ENCODE results near the gene AFF4.
"Not testable (repeated sequence)": the region's sequence is repeated elsewhere in the genome, so short reads cannot be mapped to it uniquely, and the experiment has no call there.

The AFF4 gene

DNA sequence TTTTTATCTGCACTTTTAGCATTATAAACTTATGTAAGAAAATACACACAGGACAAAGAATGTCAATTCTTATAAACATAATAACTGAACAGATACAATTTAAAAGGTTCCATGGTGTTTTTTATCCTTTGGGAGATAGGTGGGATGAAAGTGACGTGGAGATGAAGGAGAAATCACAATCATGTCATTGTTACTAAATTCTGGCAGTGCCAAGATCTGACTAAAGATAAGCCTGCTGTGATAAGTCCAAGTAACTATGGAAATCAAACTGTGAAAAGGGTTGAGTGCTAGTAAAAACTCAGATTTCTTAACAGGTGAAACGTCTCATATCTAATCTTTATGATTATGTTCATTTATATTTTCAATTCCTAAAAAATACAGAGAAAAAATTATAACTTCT lies 78.9 kb downstream of the AFF4 start:
- DNase-seq, result no peak

DNA sequence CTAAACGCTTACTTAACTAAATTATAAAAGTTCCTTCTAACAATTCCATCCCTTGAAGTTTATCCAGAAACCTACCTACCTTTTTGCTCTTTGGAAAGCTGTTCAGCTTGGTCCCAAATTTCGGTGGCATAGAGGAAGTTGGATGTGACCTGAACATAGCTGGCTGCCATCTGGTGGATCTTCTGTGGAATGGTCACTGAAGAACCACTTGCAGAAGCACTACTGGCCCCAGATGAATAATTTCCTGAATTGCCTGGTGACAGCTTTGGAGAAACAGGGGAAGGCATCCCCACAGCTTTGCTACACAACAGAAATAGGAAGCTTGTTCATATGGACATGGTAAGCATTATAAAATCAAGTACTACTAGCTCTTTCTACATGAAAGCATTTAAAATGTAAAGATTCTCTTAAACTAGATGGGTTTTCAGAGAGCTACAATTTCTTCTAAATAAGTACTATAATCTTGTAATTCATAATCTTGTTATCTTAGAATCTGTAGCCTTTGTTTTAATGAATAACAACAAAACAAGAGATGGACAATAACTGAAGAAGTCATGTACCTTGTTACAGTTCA lies 80.1 kb downstream of the AFF4 start:
- no peak for DNase-seq

DNA sequence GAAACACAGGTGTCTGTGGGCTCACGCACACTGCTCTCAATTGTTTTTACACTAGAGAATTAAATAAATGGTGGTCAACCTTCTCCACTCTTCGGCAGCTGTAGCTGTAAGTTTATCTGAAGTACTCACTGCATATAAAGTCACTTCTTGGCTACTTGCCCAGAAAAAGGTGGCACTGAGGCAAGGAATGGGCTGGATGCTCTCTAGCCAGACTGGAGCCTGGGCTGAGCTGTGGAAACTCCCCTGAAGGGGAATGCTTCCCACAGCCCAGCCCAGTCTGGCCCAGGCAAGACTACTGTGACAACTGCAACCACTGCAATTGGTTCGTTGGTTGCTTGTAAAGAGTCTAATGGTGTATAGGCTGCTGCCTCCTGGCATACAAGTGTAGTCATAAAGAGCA lies 85.5 kb downstream of the AFF4 start:
- DNase-seq, result no peak

DNA sequence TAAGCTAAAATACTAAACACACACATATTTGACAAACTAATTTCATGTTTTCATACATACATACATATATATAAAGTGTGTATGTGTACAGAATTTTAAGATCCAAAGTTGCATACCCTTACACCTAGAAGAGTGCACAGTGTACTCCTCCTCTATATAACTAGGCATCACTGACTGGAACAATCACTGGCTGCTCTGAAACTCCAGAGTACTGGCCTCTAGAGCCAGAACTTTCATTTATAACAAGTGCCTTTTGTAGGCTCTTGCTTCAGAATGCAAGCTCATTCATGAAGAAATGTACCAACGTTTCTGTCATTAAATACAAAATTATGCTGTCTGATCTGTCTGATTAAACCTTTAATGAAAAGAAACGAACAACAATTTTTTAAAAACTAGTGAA lies 86.0 kb downstream of the AFF4 start:
- DNase-seq, result no peak

DNA sequence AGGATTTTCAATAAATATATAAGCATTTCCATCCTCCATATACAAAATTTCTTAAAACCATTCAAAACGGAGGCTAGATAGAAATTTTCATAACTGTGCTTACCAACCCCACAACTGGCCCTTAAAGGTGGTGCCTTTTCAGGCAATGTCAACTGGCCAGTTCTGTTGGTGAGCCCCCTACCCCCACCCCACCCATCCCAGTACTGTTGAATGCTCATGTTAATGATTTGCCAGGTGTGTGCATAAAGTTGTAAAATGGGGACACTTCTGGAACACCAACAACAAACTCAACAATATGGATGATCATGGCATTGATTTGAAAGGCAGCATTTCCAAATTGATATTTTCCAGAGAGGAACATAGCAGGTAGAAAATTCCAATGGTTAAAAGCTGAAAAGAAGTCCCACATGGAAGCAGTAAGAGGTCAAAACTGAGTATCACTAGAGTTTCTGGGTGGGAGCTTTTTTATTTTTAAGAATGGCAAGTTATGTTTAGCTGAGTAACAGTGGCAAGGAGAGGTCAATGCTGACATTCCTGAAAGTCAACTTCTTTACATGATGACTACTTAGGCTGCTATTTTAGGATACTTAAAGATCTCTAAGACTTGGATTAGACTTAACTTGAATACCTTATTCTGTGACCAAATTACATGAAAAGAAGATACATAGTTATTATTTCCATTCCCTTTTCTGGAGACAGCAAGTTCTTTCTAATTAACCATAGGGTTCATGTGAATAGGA lies 87.2 kb downstream of the AFF4 start:
- no peak for DNase-seq

DNA sequence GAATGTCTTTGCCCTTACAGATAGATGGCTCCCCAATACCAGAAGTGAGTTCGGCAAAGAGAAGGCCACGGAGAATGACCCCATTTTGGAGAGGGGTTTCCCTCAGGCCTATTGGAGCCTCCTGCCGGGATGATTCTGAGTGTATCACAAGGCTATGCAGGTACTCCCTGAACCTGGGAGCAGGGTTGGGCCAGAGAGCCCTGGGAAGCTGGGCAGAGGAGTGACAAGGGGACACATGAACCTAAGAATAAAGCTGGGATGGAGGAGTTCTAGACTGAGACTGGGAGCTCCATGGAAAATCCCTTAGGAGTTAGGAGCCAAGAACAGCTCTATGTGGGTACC lies 89.5 kb downstream of the AFF4 start:
- DNase-seq, result no peak

DNA sequence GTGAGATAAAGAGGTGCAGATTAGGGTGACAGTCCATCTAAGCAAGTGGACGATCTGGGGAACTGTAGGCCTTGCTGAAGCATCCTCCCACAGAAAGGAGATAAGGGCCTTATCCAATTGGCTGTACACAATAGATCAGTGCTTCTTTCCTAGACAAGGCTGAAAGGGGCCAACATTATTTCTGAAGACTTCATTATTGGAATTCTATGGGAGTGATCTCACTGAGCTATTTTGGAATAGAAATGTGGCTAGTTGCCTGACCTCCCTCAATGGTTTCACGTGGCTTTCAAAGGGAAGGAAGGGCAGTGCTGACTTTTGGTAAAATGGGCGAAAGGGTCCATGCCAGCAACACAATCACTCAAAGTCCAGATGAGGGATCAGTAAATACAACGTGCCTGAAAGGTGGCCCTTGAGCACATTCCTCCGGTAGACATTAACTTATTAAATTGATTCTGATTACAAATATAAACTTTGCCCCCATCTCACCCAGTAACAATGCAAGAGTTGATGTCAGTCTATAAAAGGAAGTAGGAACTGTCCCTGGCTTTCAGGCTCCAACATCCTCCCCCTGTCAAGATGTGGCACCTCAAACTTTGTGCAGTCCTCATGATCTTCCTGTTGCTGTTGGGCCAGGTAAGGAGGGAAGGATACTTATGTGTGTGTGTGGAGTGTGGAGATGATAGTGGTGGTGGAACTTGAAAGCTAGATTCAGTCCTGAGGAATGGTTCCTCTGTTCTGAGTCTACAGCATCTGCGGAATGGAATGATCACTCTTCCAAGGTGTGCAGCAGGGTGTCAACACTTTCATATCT lies 90.1 kb downstream of the AFF4 start, which contains the start of gene LEAP2:
Gene LEAP2 (plus strand): TSS at position 550 of the 811 bp plus-strand sequence. CDS start 27 bp downstream, at position 577.
- DNase-seq, result no peak

DNA sequence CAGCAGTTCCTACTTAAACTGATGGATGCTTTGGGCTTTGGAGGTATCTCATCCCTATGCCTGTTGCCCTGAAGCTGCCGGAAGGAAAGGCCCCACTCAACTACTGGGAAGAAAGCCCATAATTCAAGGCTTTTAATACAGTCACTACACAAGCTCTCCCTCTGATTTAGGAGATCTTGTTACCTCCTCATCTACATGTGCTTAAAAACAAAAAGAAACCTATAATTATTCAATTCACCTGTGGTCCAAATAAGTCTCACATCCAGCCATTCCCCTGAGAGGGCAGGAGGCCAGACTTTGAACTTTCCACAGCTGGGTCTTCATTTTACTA lies 90.7 kb downstream of the AFF4 start:
- no peak for DNase-seq

DNA sequence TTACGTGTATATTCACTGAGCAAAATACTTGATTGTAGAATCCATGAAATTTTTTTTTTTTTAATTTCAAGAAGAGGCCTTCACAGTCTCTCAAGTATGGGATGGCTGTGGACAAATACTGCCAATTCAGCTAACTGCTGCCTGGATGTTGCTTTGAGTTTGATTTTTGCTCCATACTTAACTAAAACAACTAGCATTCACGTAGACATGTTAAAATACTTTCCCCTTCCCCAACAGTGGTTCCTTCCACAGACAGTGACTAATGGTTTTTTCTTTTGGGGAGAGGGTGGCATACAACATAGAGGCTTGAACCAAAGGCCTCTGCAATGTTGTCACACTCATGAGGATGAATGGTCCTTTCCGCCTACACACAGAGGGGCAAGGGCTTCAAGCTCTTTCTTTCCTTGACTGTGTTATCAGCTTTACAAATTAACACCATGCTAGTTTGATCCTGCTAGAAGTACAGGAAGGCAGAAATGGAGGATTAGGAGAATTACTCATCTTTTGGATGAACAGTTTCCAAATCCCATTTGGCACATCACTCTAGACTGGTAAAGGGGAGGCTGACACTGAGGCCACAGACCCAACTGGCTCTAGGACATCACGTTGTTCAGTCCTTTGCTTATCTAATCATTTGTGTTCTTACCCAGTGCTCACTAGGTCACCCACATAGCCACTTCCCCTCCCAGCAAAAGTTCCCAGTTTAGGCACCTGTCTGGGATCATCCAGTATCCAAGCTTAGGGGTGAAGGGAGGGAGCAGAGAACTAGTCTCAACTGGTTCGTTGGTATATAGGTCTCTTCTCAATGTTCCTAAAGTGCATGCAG lies 91.8 kb downstream of the AFF4 start:
- DNase-seq, result no peak

DNA sequence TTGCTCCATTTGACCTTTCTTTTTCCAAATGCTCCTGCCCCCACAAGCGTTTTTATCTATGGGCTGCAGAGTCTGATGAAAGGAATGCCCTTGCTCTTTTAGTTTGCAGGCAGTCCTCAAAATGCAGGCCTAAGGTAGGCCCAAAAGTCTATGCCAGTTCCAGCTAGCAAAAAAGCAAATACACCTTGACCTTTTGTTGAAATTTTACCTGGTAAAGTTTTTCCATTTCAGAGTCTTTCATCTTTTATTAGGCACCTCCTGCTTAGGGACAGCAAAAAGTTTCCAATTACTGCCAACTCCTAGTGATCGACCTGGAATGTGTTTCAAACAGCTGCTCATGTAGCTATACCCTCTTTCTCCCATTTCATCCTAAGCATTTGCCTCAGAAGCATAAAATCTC lies 92.6 kb downstream of the AFF4 start:
- no peak for DNase-seq

DNA sequence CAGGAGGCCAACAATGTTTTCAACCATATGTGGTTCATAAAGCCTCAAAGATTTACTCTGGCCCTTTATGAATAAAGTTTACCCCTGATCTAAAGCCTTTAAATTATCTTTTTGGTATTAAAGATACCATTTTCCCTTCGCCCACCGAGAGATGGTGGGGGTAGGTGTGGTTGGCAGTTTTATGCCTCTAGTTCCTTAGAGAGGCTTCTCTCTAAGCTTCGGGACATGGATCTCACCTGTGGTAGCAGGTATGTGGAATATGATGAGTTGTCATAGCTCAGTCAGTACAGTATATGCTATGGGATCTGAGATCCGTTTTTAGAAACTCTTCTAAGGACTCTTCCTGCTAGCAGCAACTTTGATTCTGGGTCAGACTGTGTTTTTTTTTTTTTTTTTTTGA lies 94.7 kb downstream of the AFF4 start:
- no peak for DNase-seq

DNA sequence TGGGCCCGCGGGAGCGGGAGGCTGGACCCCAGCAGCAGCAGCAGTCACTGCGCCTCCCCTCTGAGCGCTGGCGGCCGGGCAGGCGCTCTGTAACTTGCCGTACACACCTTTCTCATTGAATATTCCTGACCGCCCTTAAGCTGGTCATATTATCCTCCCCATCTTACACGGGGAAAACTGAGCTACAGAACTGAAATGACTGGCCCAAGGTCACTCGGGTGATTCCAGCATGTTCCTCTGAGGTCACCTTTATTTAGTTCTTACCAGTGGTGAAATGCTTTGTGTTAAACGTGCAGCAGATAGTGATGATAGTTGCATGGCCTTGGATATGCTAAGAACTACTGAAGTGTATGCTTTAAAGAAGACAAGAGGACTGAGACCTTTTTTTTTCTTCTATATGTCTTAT lies 96.4 kb downstream of the AFF4 start:
- no peak for DNase-seq

DNA sequence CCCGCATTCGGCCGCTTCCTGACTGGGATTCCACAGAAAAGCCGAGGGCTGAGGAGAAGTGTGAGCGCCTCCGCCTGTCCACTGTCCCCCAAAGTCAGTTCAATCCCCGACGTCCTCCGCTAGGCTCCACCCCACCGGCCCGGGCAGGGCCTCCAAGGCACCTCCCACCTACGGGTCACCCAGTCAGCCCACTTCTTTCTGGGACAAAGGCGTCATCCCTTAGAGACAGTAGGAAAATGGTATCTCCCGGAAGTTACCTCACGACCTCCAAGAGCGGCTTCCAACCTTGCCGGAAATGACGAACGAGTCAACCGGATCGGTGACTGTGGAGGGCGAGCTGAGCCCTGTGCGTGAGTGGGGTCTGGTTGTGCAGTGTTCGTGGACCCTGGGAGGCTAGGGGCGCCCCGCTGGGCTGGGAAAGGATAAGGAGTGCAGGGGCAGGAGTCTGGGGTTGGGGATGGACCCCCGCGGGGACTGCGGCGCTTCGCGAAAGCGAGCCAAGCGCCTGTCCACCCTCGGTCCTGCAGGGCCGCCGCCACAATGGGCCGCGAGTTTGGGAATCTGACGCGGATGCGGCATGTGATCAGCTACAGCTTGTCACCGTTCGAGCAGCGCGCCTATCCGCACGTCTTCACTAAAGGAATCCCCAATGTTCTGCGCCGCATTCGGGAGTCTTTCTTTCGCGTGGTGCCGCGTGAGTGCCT lies 96.9 kb downstream of the AFF4 start, which contains the start of the genes GDF9 and UQCRQ:
Gene GDF9 (minus strand): TSS at position 128 of the 704 bp plus-strand sequence. CDS start 1,936 bp downstream, outside the sequence.
Gene UQCRQ (plus strand): TSS at position 301 of the 704 bp plus-strand sequence. CDS start 240 bp downstream, at position 541.
- DNase-seq, result peak; percentile 79

DNA sequence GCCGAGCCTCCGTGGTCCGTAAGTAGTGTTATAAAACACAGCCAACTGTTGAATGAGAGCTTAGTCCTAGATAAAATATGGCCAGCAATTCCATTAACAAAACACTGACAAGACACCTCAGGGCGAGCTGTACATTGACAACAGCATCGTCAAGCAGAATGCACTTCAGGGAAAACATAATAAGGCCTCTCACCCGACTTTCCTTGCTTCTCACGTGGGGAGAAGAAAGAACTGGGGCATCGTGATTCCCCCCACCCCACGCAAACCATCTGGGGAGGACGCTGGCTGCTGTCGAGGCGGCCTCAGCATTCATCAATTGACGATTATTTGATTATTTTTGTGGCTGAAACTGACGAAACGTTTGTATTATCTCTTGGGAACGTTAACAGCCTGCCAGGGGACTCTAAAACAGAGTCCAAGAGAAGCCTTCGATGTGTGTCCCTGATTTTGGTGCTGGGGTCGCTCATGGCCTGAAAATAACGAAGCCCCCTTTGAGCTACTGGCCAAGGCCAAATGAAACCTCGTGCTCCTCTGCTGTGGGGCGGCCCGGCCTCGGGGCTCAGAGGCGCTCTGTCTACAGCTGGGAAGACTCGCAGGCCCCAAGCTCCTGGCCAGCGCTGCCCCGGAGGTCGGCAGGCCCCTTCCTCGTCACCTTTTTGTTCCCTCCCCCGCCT lies 97.6 kb downstream of the AFF4 start:
- no peak for DNase-seq

DNA sequence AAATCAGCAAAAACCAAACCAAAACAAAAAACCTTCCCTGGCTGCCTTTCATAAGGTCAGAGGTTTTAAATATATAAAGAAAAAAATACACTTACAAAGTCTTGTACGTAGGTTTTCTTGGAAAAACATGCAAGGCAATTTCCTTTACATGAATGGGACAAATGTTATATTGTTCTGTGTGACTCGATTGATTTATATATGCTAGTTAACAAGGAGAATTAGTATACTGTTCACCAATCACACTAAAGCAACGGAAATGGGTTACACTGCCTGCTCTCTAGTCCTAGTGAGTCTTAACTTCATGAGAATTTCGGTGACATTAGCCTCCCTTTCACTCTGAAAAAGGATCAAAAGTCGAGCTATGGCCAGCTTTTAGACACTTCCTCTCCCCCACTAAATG lies 102.7 kb downstream of the AFF4 start:
- DNase-seq, result no peak

DNA sequence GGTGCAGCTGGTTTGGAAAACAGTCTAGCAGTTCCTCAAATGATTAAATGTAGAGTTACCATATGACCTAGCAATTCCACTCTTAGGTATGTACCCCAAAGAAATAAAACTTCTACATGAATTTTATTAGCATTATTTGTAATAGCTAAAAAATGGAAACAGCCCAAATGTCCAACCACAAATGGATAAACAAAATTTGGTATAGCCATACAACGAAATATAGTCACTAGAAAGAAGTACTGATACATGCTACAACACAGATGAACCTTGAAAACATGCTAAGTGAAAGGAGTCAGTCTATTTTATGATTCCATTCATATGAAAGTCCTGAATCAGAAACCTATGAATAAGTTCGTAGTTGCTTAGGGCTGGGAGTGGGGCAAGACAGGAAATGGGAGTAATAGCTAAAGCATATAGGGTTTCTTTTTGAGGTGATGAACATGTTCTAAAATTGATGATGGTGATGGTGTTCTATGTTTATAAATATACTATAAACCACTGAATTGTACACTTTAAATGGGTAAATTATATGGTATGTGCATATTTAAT lies 103.5 kb downstream of the AFF4 start:
- DNase-seq, result no peak

DNA sequence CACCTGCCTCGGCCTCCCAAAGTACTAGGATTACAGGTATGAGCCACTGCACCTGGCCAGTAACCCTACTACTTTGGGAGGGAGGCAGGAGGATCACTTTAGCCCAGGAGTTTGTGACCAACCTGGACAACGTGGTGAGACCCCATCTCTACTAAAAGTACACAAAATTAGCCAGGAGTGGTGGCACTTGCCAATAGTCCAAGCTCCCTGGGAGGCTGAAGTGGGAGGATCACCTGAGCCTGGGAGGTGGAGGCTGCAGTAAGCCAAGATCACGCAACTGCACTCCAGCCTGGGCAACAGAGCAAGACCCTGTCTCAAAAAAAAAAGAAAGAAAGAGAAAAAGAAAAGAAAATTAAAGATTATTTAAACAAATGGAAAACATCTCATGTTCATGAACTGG lies 107.4 kb downstream of the AFF4 start:
- DNase-seq, result no peak

DNA sequence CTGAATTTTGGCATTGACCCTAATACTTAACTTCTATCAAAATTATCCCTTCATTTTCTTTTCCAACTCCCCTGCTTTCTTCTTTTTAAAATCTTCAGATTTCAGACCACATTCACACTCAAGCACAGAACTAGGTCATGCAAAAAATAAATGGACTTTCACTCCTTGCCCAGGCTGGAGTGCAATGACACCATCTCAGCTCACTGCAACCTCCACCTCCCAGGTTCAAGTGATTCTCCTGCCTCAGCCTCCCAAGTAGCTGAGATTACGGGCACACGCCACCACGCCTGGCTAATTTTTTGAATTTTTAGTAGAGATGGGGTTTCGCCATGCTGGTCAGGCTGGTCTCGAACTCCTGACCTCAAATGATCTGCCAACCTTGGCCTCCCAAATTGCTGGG lies 108.4 kb downstream of the AFF4 start:
- not testable (repeated sequence) for DNase-seq

DNA sequence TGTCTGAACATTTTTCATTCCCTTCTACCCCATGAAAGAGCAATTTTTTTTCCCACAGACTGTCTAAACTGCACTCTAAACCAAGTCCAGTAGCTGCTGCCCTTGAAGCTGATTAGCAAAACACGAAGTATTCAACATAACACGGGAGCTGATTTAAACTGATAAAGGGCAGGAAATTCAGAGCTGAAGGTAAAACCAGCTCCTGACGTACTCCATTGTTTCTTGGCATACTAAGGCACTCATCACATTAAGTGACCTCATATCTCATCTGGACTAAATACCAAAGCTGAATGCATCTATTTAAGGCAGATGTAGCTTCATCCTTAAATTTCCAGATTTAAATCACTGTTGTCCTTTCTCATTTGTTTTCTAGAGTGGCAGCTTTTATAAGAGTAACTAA lies 109.1 kb downstream of the AFF4 start:
- DNase-seq, result no peak

DNA sequence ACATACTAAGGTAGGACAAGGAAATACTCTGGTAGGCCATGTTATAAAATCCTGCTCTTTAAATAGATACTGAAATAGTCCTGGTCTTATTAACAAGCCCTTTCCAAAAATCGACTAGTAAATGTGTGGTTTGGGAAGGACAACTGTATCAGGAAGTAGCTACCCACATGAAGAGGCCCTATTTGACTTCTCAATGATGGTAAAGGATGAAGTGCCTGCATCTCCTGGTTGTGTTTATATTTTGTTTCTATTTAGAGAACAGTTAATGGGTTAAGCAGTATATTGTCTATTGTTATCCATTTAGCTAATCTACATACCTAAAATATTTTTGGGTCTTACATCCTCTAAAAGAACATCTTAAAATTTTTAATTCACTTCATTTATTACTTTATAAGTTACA lies 109.6 kb downstream of the AFF4 start:
- no peak for DNase-seq

DNA sequence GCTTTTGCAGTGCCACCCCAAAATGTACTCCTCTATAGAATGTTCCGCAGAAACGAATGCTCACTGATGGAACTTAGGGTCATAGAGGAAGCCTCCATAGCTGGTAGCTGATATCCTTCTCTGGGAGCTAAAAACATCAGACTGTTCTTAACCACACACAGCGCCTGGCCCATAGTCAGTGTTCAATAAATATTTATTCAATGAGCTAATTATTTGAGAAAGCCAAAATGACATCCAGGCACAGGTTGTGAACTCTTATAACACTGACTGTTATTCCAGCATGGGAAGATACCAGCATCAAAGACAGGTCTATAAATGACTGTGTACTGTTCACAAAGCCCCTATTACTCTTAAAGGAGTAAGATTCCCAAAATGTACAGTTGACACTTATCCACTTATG lies 110.1 kb downstream of the AFF4 start:
- no peak for DNase-seq

DNA sequence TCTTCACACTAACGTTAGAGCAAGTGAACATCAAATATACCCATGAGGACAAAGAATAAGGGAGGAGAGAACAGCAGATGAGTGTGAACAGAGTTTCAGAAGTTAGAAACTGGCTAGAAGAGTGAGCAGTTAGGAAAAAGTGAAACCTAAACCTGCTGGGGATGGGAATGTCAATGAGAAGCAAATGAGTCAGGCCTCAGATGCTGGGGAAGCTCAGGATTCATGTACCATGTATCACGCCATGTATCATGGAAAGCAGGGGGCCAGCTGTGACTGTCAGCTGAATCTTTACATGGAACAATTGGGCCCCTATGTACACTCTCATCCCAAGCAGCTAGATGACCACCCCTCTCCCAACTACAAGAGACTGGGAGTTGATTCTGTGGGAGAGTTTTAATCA lies 113.4 kb downstream of the AFF4 start:
- DNase-seq, result no peak

Data from stimulated activated CD4-positive, alpha-beta T cell treated with anti-CD3 and anti-CD28 coated beads, Interleukin-12 subunit alpha, Interleukin-12 subunit beta, amount 100 ng/mL, for 4 hours (primary cell).